ENCODE measurements around the gene C2CD4A.
"Not testable (repeated sequence)": the region's sequence is repeated elsewhere in the genome, so short reads cannot be mapped to it uniquely, and the experiment has no call there.

Gene C2CD4A

DNA sequence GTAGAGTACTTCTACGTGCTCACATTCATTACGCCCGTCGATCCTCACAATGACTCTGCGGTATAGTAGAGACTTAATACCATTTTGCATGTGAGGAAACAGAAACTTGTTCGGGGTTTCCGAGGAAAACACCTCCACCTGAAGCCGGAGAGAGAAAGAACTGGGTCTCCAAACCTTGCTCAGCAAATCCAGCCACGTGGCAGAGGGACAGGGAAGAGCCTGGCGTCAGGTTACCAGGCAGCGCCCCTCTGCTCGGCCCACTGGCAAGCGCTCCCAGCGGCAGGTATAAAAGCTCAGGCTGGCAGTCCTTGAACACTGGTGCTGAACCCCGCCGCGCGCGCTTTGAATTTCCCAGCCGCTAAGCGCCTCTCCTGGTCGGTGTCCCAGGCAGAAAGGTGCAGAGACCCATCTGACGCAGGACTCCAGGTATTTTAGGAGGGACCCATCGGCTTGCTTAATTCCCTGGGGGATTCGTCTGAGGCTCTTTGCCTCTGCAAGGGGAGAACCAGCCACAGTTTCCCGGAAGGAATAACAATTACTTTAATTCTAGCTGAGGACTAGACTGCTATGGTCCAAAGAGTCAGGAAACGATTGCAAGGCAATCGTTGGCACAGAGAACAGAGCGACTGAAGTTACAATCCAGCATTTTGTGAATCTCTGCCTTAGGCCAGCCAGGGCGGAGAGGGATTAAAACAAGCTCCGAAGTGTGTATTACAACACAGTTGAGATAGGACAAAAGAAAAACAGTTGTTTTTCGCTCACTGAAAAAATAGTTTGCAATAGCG is at the start of gene C2CD4A:
Gene C2CD4A, plus strand, starts transcription at position 315 of the 785 bp plus-strand sequence. CDS start 637 bp downstream, outside the sequence.
- DNase-seq, result peak; percentile 52

- DNase-seq, result no peak
Measured at GRCh38 chr15:62020576-62021160, 46.1 kb upstream of the C2CD4A start.

GRCh38 chr15:62021991-62022600 is 44.7 kb upstream of the C2CD4A start:
- peak; percentile 25 for DNase-seq

GRCh38 chr15:62026487-62027262 is 40.1 kb upstream of the C2CD4A start:
- no peak for DNase-seq

DNA sequence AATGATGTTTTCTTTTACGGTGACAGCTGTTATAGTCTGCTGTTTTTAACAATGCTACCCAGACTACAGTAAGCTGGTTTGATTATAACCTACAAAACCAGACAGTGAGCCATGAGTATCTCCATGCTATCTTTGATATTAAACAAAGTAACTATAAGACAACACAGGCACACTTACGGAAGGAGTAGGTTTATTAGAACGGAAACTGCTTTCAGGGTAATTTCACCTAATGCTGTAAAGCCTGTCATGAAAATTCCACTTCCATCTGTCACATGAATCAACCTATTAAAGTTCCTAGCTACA is 39.6 kb upstream of the C2CD4A start:
- DNase-seq, result no peak

DNA sequence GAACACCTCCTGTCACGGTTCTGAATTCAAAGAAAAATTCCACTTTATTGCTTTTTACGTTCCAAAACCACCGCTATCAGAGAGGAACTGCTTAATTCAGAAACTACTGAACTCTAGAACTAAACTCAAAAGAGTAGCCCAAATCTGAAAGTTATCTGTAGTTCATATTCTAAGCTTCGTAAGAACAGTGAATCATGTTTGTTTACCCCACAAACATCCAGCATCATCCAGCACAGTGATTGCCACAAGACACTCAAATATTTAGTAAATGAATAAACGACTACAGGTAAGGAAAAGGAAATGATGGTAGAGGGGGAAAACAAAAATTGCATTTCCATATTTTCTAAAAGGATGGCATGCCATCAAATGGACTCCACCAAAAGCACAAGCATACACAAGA is 38.9 kb upstream of the C2CD4A start:
- DNase-seq, result no peak

GRCh38 chr15:62035256-62035924 is 31.4 kb upstream of the C2CD4A start:
- DNase-seq, result no peak

- no peak for DNase-seq
Measured at GRCh38 chr15:62046078-62046743, 20.6 kb upstream of the C2CD4A start.

GRCh38 chr15:62047282-62047827 is 19.4 kb upstream of the C2CD4A start:
- peak; percentile 46 for DNase-seq

DNA sequence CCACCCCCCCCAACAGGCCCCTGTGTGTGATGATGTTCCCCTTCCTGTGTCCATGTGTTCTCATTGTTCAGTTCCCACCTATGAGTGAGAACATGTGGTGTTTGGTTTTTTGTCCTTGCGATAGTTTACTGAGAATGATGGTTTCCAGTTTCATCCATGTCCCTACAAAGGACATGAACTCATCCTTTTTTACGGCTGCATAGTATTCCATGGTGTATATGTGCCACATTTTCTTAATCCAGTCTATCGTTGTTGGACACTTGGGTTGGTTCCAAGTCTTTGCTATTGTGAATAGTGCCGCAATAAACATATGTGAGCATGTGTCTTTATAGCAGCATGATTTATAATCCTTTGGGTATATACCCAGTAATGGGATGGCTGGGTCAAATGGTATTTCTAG is 18.5 kb upstream of the C2CD4A start:
- DNase-seq, result not testable (repeated sequence)

DNA sequence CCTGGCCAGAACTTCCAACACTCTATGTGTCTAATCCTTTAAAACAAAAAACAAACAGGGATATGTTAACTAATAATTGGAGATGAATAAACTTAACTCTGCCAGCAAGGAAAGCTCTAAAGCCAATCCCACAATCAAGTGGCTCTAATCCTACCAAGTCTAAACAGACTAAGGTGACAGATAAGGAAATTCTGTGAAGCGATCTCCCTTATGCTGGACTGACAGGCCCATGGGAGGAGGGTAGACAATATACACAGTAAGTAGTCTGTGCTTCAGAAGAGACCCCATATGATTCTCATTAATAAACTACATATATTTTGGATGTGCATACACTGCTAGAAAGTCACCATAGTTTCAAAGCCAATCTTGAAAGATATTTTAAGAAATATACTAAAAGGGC is 16.7 kb upstream of the C2CD4A start:
- DNase-seq, result peak; percentile 45

DNA sequence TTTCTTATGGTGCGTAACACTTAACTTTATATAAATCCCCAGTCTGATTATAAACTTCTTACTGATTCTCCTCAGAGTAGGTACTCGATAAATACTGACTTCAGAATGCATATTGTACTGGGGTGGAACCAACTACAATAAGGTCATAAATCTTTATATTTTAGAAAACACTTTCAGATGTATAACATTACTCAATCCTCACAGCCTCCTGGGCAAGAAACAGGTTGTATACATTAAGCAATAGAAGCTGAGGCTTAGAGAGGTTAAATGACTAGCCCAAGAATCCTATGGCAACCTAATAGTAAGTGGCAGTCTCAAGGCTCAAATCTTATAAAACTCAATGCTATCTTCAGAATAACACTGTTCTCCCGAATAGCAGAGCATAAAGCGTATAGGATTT is 15.6 kb upstream of the C2CD4A start:
- DNase-seq, result no peak

GRCh38 chr15:62052713-62053112 is 14.1 kb upstream of the C2CD4A start:
- DNase-seq, result no peak

- no peak for DNase-seq
Measured at GRCh38 chr15:62053439-62054085, 13.2 kb upstream of the C2CD4A start.

- DNase-seq, result no peak
Measured at GRCh38 chr15:62054979-62055378, 11.8 kb upstream of the C2CD4A start.

DNA sequence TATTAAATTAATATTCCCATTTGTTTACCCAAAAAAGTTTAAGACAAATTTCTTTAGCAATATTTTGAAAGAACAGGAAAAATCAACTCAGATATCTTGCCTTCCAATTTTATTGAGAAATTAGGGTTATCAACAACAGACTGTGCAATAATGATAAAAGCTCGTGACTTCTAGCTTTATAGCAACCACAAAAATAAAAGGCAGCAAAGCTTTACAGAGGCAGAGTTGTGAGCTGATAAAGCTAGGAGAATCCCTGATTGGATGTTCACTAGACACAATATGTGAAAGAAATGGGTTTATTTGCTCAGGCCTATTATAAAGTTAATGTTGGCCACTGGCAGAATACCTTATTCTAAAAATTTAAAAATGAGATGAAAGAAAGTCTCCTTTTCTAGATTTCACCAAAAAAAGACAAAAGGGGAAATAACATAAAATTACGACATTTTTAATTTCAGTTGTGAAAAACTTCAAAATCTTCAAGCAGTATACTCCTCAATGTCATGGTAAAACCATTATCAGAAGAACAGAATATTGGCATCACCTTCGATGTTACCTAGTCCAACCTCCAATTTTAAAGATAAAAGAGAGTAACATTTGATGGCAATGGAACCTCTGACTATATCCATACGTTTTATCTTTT is 9.3 kb upstream of the C2CD4A start:
- peak; percentile 54 for DNase-seq

GRCh38 chr15:62058327-62059028 is 8.3 kb upstream of the C2CD4A start:
- no peak for DNase-seq

- peak; percentile 50 for DNase-seq
Measured at GRCh38 chr15:62059108-62059815, 7.5 kb upstream of the C2CD4A start.

- peak; percentile 71 for DNase-seq
Measured at GRCh38 chr15:62059816-62060112, 7.0 kb upstream of the C2CD4A start.
